Right atrium auricular region (tissue), 2 donors: ENCODE results near the gene NFIX. TPM values are rescaled to one million over a fixed set of nuclear protein-coding genes. Genes with fewer than 3 reads are reported as not detected.
A peak's percentile ranks its signal among the peaks of the same experiment; 100 is the strongest.

Experiments
- DNase-seq: peaks from one replicate; pipeline ENCODE4 v3.0.0-alpha.2; 2019; ENCODE audit warnings: low spot score
- H3K27ac ChIP-seq, 2 donors: fragments of 200-600 bp; sonication (generic); 1 replicate in 1 of 2; 2 replicates in 1 of 2; pipeline ENCODE4 v1.5.1; 2016 to 2019
- H3K27me3 ChIP-seq, 2 donors: fragments of 200-600 bp; sonication (generic); one replicate each; pipeline versions ENCODE4 v1.5.1 to v1.6.0; 2017 to 2019
- H3K36me3 ChIP-seq: fragments of 200-600 bp; sonication (generic); one replicate; pipeline ENCODE4 v1.5.1; 2016
- H3K4me1 ChIP-seq, 2 donors: fragments of 200-600 bp; sonication (generic); one replicate each; pipeline versions ENCODE4 v1.5.1 to v1.6.0; 2017 to 2019
- H3K4me3 ChIP-seq, 2 donors: fragments of 200-600 bp; sonication (generic); 1 replicate in 1 of 2; 2 replicates in 1 of 2; pipeline ENCODE4 v1.5.1; 2017 to 2019; ENCODE audit warnings: mild to moderate bottlenecking in 1 of 2, moderate library complexity in 1 of 2
- H3K9me3 ChIP-seq, 2 donors: fragments of 200-600 bp; sonication (generic); one replicate each; pipeline ENCODE4 v1.5.1; 2019
- CTCF ChIP-seq, 2 donors: fragments of 200-600 bp; sonication (generic); IDR thresholded peaks; one replicate each; pipeline ENCODE4 v1.5.1; 2019; ENCODE audit warnings: antibody characterized with exemption in 2 of 2
- total RNA-seq, 2 donors: library from RNA; depleted of rRNA; stranded (reverse); fragments of >200 nt; gene quantifications; one replicate each; pipeline ENCODE4 v1.1.0, GENCODE V29; 2016

Gene NFIX
- total RNA-seq, 2 donors from 2014 or later = 56.5 to 69.8 TPM

GRCh38 chr19:12984143-12984627, 11.1 kb upstream of the NFIX start:
- Histone ChIP-seq H3K4me1 (peaks cover 0 to 20% of the 10 kb centered on the region in 2 donors), H3K27ac (peak overlapping the region in 1 of 2 donors; percentile 66), H3K4me3 (no peak overlapping the region), H3K27me3 (no peaks in the 10 kb centered on the region), H3K36me3 (no peaks in the 10 kb centered on the region), H3K9me3 (no peaks in the 10 kb centered on the region)
- DNase-seq = no peak
- TF ChIP-seq CTCF (IDR thresholded peaks at IDR 0.05) = no peak

DNA sequence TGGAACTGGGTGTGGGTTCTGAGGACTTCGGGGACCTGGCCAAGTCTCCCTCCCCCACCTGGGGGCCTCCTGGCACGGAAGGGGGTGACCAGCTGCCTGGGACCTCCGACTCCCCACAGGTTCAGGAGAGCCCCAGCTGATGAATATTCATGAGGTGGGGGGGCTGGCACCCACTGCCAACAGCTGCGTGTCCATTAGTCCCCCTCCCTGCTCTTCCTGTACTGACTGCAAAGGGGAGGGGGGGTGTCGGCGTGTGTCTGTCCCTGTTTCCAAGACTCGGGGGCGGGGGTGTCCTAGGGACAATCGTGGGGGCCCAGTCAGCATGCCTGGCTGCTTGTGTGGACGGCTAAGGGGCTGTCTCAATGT, 10.6 kb upstream of the NFIX start:
- H3K4me3 ChIP-seq = no peak overlapping the region
- H3K27ac ChIP-seq = peak overlapping the region; percentile 23 to 66
- H3K9me3 ChIP-seq = no peaks in the 10 kb centered on the region
- H3K27me3 ChIP-seq = no peaks in the 10 kb centered on the region
- DNase-seq = no peak
- H3K4me1 ChIP-seq = peaks cover 0 to 20% of the 10 kb centered on the region in 2 donors
- TF ChIP-seq CTCF (IDR thresholded peaks at IDR 0.05) = no peak
- H3K36me3 ChIP-seq = no peaks in the 10 kb centered on the region

GRCh38 chr19:12985049-12985776, 10.1 kb upstream of the NFIX start:
- DNase-seq = peak; percentile 89
- H3K27me3 ChIP-seq = no peaks in the 10 kb centered on the region
- H3K27ac ChIP-seq = peak overlapping the region; percentile 23 to 66
- H3K4me3 ChIP-seq = no peak overlapping the region
- no peak for TF ChIP-seq CTCF (IDR thresholded peaks at IDR 0.05)
- no peaks in the 10 kb centered on the region for H3K36me3 ChIP-seq
- H3K9me3 ChIP-seq = no peaks in the 10 kb centered on the region
- H3K4me1 ChIP-seq = peaks cover 0 to 20% of the 10 kb centered on the region in 2 donors

GRCh38 chr19:12986726-12987125, 8.5 kb upstream of the NFIX start:
- no peak overlapping the region for H3K4me3 ChIP-seq
- H3K9me3 ChIP-seq = no peaks in the 10 kb centered on the region
- no peak overlapping the region for H3K27ac ChIP-seq
- no peaks in the 10 kb centered on the region for H3K36me3 ChIP-seq
- TF ChIP-seq CTCF (IDR thresholded peaks at IDR 0.05) = no peak
- peaks cover 0 to 20% of the 10 kb centered on the region in 2 donors for H3K4me1 ChIP-seq
- DNase-seq = no peak
- no peaks in the 10 kb centered on the region for H3K27me3 ChIP-seq

GRCh38 chr19:12987190-12987589, 8.1 kb upstream of the NFIX start:
- H3K4me3 ChIP-seq = no peak overlapping the region
- no peaks in the 10 kb centered on the region for H3K27me3 ChIP-seq
- peaks cover 0 to 20% of the 10 kb centered on the region in 2 donors for H3K4me1 ChIP-seq
- no peak for TF ChIP-seq CTCF (IDR thresholded peaks at IDR 0.05)
- no peaks in the 10 kb centered on the region for H3K9me3 ChIP-seq
- H3K36me3 ChIP-seq = no peaks in the 10 kb centered on the region
- H3K27ac ChIP-seq = no peak overlapping the region
- no peak for DNase-seq

- TF ChIP-seq CTCF (IDR thresholded peaks at IDR 0.05) = no peak
- H3K27me3 ChIP-seq = no peaks in the 10 kb centered on the region
- no peaks in the 10 kb centered on the region for H3K36me3 ChIP-seq
- no peak for DNase-seq
- no peak overlapping the region for H3K27ac ChIP-seq
- peaks cover 0 to 20% of the 10 kb centered on the region in 2 donors for H3K4me1 ChIP-seq
- H3K9me3 ChIP-seq = no peaks in the 10 kb centered on the region
- no peak overlapping the region for H3K4me3 ChIP-seq
Observed at GRCh38 chr19:12987781-12988180, 7.5 kb upstream of the NFIX start.
